SW 1271 (cell line): ENCODE results near the gene EMID1.

Source experiments
- DNase-seq, 2 experiments: peaks; one replicate each; lab custom pipeline; 2025; lab: John Stamatoyannopoulos, UW

EMID1 gene

GRCh38 chr22:29195118-29195963 lies 10.4 kb upstream of the EMID1 start:
- no peak for DNase-seq

GRCh38 chr22:29195964-29196666 lies 9.6 kb upstream of the EMID1 start:
- no peak for DNase-seq

DNA sequence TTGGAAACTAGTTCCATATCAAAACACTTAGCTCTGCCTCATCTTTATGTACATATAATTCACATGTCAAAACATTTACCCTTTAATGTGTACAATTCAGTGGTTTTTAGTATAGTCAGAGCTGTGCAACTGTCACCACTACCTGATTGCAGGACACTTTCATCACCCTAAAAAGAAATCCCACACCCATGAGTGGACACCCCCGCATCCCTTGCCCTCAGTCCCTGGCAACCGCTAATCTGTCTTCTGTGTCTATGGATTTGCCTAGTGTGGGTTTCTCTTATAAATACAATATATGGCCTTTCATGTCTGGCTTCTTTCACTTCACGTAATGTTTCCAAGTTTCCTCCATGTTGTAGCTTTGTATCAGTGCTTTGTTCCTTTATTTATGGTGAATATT lies 8.6 kb upstream of the EMID1 start:
- no peak for DNase-seq

DNA sequence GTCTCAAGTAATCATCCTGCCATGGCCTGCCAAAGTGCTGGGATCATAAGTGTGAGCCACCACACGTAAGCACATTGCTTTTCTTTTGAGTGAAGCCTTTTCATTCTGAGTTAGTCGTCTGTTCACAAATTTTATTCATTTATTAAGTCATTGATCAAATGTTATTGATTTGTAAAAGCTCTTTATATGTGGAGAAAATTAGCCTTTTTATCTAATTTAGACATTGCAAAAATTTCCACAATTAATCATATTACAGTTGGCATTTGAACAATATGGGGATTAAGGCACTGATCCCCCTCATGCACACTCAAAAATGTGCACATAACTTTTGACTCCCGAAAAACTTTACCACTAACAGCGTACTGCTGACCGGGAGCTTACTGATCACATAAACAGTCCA lies 7.5 kb upstream of the EMID1 start:
- DNase-seq = no peak

- no peak for DNase-seq
Observed at GRCh38 chr22:29199702-29200400, 5.8 kb upstream of the EMID1 start.

- DNase-seq = no peak
Observed at GRCh38 chr22:29200901-29201300, 4.8 kb upstream of the EMID1 start.

- no peak for DNase-seq
Observed at GRCh38 chr22:29201782-29202181, 3.9 kb upstream of the EMID1 start.

DNA sequence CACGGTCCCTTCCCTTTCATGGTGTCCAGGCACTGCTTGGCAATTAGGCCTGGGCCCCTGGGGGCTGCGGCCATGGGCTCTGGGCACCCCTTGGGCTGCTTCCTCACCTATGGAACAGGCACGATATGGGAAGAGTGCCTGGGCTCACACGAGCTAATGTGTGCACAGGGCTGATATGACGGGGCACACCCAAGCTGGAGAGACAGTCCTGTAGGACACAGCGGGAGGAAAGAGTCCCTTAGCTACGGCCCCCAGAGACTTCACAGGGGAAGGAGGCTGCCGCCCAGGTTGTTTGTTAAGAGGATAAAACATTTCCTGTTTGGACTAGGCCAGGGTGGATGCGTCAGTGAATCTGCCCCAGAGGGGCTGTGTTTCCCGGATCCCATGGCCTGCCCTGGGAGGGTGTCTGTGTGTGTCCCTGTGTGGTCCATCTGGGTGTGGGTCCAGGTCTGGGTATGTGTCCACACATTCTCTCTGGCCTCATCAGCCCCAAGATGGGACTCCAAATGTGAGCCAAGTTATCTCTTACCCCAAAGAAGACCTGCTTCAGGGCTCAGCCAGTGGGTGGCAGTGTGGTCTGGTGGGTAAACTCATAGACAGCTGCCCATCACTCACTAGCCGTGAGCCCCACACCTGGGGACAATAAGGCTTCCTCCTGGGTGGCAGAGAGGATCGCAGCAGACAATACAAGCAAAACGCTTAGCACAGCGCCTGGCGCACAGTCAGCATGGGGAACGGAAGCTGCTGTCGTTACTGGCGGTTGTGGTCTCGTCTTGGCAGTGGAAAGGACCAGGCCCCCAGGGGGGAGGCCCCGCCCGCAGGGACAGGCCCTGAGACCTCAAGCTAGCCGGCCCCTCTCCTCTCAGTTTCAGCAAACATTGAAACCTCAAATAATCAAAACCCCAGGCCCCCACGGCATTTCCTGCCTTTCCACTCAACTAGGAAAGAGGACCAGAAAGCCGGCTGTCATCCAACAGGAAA lies 3.2 kb upstream of the EMID1 start:
- DNase-seq = no peak

GRCh38 chr22:29203488-29204454 lies 1.9 kb upstream of the EMID1 start:
- DNase-seq = no peak

- no peak for DNase-seq
Observed at GRCh38 chr22:29204455-29205183, 1.1 kb upstream of the EMID1 start.

DNA sequence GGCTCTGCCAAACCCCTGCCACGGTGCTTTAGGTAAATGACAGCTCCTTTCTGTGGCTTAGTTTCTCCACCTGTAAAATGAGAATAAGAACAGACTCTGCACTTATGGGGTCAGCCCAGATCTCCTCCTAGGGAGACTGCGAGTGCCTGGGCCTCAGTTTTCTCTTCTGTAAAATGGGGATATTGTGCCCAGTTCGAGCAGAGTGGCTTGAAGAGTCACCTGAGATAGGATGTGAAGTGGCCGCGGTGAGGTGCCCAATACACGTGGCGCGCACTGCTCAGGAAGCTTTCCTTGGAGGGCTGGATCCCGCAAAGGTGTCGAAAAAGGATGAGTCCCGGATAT lies 473 bp upstream of the EMID1 start:
- DNase-seq = no peak

- no peak for DNase-seq
Observed at GRCh38 chr22:29206372-29207242, 911 bp downstream of the EMID1 start.

- DNase-seq = no peak
Observed at GRCh38 chr22:29207243-29207550, 1.5 kb downstream of the EMID1 start.

DNA sequence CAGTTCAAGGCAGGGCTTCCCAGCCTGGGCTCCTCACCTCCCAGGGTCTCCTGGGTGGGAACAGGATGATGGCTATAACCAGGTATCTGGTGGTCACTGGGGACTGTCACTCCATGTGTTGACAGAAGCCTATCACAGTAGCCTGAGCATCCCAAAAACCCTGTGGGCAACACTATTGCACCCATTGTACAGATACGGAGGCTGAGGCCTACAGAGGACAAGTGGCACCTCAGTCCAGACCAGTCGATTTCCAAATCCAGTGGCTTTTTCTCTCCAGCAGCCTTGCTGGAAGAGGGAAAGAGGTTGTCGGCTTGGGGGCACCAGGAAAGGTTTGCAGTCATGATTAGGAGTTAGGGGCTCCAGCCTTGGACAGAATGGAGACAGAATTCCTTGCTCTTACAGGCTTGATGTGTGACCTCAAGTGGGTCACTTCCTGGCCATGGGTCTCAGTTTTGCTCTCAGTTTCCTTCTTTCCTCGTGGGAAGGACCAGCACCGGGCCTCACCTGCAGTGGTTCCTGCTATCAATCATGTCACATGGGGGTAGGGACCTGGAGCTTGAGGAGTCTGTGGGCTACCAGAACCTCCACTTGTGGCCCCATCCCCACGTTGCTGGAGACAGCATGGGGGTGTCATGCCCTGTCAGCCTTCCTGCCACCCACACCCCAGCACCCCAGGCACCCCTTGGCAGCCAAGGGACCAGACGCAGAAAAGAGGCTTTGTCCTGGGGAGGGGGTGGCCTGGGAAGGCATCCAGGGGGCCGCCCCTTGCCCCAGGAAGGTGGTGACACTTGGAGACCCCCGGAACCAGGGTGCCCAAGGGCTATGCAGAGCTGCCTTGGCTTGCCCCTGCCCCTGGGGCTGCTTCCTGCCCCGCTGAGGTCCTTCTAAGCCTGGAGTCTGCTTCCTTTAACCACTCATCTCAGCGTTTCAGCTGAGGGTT lies 2.1 kb downstream of the EMID1 start:
- DNase-seq = no peak

GRCh38 chr22:29208502-29208862 lies 2.8 kb downstream of the EMID1 start:
- no peak for DNase-seq

GRCh38 chr22:29208879-29209623 lies 3.4 kb downstream of the EMID1 start:
- no peak for DNase-seq

DNA sequence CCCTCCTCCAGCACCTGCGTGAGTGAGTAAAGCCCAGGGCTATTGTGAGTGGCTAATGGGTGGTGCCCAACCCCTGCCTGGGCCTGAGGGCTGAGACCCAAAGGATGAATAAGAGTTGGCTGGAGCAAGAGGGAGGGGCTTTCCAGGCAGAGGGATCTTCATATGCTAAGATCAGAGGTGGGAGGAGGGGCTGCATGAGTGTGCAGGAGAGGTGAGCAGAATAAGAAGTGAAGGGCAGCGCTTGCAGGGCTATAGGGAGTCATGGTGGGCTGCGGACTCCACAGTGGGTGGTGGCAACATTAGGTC lies 3.9 kb downstream of the EMID1 start:
- no peak for DNase-seq

GRCh38 chr22:29211066-29211465 lies 5.4 kb downstream of the EMID1 start:
- no peak for DNase-seq
